ENCODE results near the gene DNAL4.

The DNAL4 gene

GRCh38 chr22:38786631-38787030 lies 7.3 kb downstream of the DNAL4 start:
- no peak for DNase-seq (ENCODE audit: low read depth in 2 of 2)

GRCh38 chr22:38784856-38785255 lies 9.1 kb downstream of the DNAL4 start:
- no peak for DNase-seq (ENCODE audit: low read depth in 2 of 2)

GRCh38 chr22:38784035-38784434 lies 9.9 kb downstream of the DNAL4 start:
- no peak for DNase-seq (ENCODE audit: low read depth in 2 of 2)

- DNase-seq (ENCODE audit: low read depth in 2 of 2) = no peak
Measured at GRCh38 chr22:38783095-38783615, 10.8 kb downstream of the DNAL4 start.

GRCh38 chr22:38782402-38783094 lies 11.4 kb downstream of the DNAL4 start:
- DNase-seq (ENCODE audit: low read depth in 2 of 2) = no peak

- no peak for DNase-seq (ENCODE audit: low read depth in 2 of 2)
Measured at GRCh38 chr22:38781033-38781432, 12.9 kb downstream of the DNAL4 start.

- DNase-seq (ENCODE audit: low read depth in 2 of 2) = no peak
Measured at GRCh38 chr22:38777087-38777671, 16.8 kb downstream of the DNAL4 start.

- DNase-seq (ENCODE audit: low read depth in 2 of 2) = no peak
Measured at GRCh38 chr22:38776086-38776485, 17.9 kb downstream of the DNAL4 start.

- DNase-seq (ENCODE audit: low read depth in 2 of 2) = no peak
Measured at GRCh38 chr22:38775656-38776055, 18.3 kb downstream of the DNAL4 start.

- DNase-seq (ENCODE audit: low read depth in 2 of 2) = no peak
Measured at GRCh38 chr22:38774496-38775166, 19.3 kb downstream of the DNAL4 start.

- DNase-seq (ENCODE audit: low read depth in 2 of 2) = no peak
Measured at GRCh38 chr22:38773363-38773946, 20.5 kb downstream of the DNAL4 start.

GRCh38 chr22:38772623-38772873 lies 21.4 kb downstream of the DNAL4 start:
- DNase-seq (ENCODE audit: low read depth in 2 of 2) = no peak

GRCh38 chr22:38770257-38770949 lies 23.5 kb downstream of the DNAL4 start:
- no peak for DNase-seq (ENCODE audit: low read depth in 2 of 2)

GRCh38 chr22:38768036-38768435 lies 25.9 kb downstream of the DNAL4 start:
- no peak for DNase-seq (ENCODE audit: low read depth in 2 of 2)

- no peak for DNase-seq (ENCODE audit: low read depth in 2 of 2)
Measured at GRCh38 chr22:38767313-38767712, 26.6 kb downstream of the DNAL4 start.

- no peak for DNase-seq (ENCODE audit: low read depth in 2 of 2)
Measured at GRCh38 chr22:38766076-38766777, 27.7 kb downstream of the DNAL4 start.

GRCh38 chr22:38762551-38762983 lies 31.4 kb downstream of the DNAL4 start:
- DNase-seq (ENCODE audit: low read depth in 2 of 2) = no peak

GRCh38 chr22:38761202-38762162 lies 32.5 kb downstream of the DNAL4 start:
- no peak for DNase-seq (ENCODE audit: low read depth in 2 of 2)

- DNase-seq (ENCODE audit: low read depth in 2 of 2) = no peak
Measured at GRCh38 chr22:38760477-38761201, 33.3 kb downstream of the DNAL4 start.

- no peak for DNase-seq (ENCODE audit: low read depth in 2 of 2)
Measured at GRCh38 chr22:38759005-38759404, 34.9 kb downstream of the DNAL4 start.

Data from stimulated activated CD8-positive, alpha-beta memory T cell treated with anti-CD3 and anti-CD28 coated beads, Interleukin-7, amount 100 ng/mL, for 1 hour (primary cell).